IPS-15b (cell line): ENCODE results near the gene KIF3A.
"Not testable (repeated sequence)": the region's sequence is repeated elsewhere in the genome, so short reads cannot be mapped to it uniquely, and the experiment has no call there.

Experiments
- H3K27me3 ChIP-seq: one replicate; pipeline ENCODE4 v1.6.1; 2013; ENCODE audit warnings: low read length; ENCODE audit not compliant: control insufficient read depth, insufficient read depth
- H3K36me3 ChIP-seq: one replicate; pipeline ENCODE4 v1.6.1; 2013; ENCODE audit warnings: low read length; ENCODE audit not compliant: control insufficient read depth, insufficient read depth
- H3K4me1 ChIP-seq: one replicate; pipeline ENCODE4 v1.6.1; 2013; ENCODE audit warnings: mild to moderate bottlenecking, low read length; ENCODE audit not compliant: control insufficient read depth, insufficient read depth
- H3K4me3 ChIP-seq: one replicate; pipeline ENCODE4 v1.5.1; 2013; ENCODE audit warnings: low read depth, low read length
- H3K9ac ChIP-seq: one replicate; pipeline ENCODE4 v1.6.1; 2013; ENCODE audit warnings: low read depth, mild to moderate bottlenecking, low read length
- H3K9me3 ChIP-seq: one replicate; pipeline ENCODE4 v1.6.1; 2013; ENCODE audit warnings: mild to moderate bottlenecking, low read length; ENCODE audit not compliant: control insufficient read depth, insufficient read depth

KIF3A gene

GRCh38 chr5:132733499-132734148 lies 3.7 kb downstream of the KIF3A start:
- H3K9ac ChIP-seq: no peak overlapping the region
- H3K36me3 ChIP-seq: no peaks in the 10 kb centered on the region
- peaks cover 4% of the 10 kb centered on the region for H3K27me3 ChIP-seq

DNA sequence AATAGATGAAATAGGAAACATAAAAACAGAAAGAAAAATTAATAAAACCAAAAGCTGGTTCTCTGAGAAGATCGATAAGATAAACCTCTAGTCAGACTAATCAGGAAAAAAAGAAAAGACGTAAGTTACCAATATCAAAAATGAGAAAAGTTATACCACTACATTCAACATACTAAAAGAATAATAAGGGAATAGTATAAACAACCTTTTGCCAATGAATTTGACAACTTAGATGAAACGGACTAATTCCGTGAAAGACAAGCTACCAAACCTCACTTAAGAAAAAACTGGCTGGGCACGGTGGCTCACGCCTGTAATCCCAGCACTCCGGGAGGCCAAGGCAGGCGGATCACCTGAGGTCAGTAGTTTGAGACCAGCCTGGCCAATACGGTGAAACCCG lies 7.5 kb downstream of the KIF3A start:
- H3K36me3 ChIP-seq: no peaks in the 10 kb centered on the region
- H3K9ac ChIP-seq: no peak overlapping the region
- H3K9me3 ChIP-seq: no peaks in the 10 kb centered on the region
- no peaks in the 10 kb centered on the region for H3K27me3 ChIP-seq
- no peaks in the 10 kb centered on the region for H3K4me1 ChIP-seq
- H3K4me3 ChIP-seq: no peak overlapping the region

More at GRCh38 chr5:132733499-132734148, 3.7 kb downstream of the KIF3A start:
- Histone ChIP-seq H3K4me3 (no peak overlapping the region), H3K4me1 (no peaks in the 10 kb centered on the region), H3K9me3 (no peaks in the 10 kb centered on the region)

DNA sequence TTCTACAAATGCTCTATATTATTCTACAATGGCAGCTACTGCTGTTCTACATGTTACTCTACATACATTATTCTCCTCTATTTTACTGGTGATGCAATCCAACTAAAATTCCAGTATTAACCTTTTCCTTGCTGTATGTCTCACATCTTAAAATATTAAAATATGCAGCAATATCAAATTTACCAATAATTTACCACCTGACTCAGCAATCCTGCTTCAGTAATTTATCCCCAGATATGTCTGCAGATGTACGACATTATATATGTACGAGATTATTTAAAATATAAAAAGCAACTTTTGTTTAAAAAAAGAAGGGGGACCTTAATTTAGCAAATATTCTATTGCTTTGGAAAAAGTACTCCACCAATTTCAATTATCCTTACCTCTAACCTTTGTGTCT lies 11.6 kb downstream of the KIF3A start:
- Histone ChIP-seq H3K4me1 (no peaks in the 10 kb centered on the region), H3K36me3 (no peaks in the 10 kb centered on the region), H3K4me3 (no peak overlapping the region), H3K27me3 (no peaks in the 10 kb centered on the region), H3K9me3 (no peaks in the 10 kb centered on the region), H3K9ac (no peak overlapping the region)

DNA sequence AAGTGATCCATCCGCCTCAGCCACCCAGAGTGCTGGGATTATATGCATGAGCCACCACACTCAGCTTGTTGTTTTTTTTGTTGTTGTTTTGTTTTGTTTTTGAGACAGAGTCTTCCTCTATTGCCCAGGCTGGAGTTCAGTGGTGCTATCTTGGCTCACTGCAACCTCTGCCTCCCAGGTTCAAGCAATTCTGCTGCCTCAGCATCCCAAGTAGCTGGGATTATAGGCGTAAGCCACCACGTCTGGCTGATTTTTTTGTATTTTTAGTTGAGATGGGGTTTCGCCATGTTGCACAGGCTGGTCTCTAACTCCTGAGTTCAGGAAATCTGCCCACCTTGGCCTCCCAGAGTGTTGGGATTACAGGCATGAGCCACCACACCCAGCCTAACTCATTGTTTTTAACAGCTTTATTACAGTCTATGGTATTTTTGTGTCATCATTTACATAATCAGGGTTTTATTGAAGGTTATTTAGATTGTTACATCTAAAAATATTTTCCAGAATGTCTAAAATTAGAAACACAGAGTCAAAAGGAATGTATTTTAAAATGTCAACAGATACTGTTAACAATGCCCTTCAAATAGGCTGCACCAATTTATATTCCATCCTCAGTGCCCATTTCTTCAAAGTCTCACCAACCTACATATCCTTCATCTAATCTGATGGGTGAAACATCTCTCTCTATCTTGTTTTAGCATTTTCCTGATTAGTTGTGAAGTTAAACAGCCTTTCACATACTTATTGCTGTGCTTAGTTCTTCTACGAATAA lies 18.6 kb downstream of the KIF3A start:
- no peaks in the 10 kb centered on the region for H3K36me3 ChIP-seq
- H3K4me1 ChIP-seq: no peaks in the 10 kb centered on the region
- no peak overlapping the region for H3K9ac ChIP-seq
- H3K9me3 ChIP-seq: no peaks in the 10 kb centered on the region
- no peak overlapping the region for H3K4me3 ChIP-seq
- no peaks in the 10 kb centered on the region for H3K27me3 ChIP-seq

GRCh38 chr5:132714456-132715307 lies 22.7 kb downstream of the KIF3A start:
- H3K4me1 ChIP-seq: no peaks in the 10 kb centered on the region
- no peak overlapping the region for H3K9ac ChIP-seq
- no peaks in the 10 kb centered on the region for H3K27me3 ChIP-seq
- no peaks in the 10 kb centered on the region for H3K36me3 ChIP-seq
- no peak overlapping the region for H3K4me3 ChIP-seq
- no peaks in the 10 kb centered on the region for H3K9me3 ChIP-seq

DNA sequence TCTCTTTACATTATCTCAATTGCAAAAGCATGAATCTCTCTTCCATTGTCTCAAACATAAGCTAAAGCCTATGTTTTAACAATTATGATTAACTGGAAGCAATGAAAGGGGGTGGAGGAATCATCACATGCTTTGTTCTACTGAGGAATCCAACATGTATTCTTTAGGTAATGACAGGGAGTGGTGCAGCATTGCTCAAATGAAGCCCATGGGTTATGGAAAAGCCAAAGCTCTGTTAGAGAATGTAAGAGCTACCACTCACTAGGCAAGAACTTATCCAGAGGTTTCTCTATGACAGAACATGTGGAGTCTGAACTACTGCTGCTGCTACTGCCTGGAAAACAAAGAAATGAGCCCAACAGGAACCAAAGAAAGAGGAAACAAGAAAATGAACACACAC lies 28.7 kb downstream of the KIF3A start:
- Histone ChIP-seq H3K9ac (no peak overlapping the region), H3K27me3 (no peaks in the 10 kb centered on the region), H3K36me3 (no peaks in the 10 kb centered on the region), H3K4me3 (no peak overlapping the region), H3K4me1 (no peaks in the 10 kb centered on the region), H3K9me3 (no peaks in the 10 kb centered on the region)

- H3K4me1 ChIP-seq: no peaks in the 10 kb centered on the region
- H3K9me3 ChIP-seq: no peaks in the 10 kb centered on the region
- H3K9ac ChIP-seq: no peak overlapping the region
- H3K36me3 ChIP-seq: no peaks in the 10 kb centered on the region
- H3K27me3 ChIP-seq: no peaks in the 10 kb centered on the region
- no peak overlapping the region for H3K4me3 ChIP-seq
These were observed 32.5 kb downstream of the KIF3A start for GRCh38 chr5:132704875-132705274.

DNA sequence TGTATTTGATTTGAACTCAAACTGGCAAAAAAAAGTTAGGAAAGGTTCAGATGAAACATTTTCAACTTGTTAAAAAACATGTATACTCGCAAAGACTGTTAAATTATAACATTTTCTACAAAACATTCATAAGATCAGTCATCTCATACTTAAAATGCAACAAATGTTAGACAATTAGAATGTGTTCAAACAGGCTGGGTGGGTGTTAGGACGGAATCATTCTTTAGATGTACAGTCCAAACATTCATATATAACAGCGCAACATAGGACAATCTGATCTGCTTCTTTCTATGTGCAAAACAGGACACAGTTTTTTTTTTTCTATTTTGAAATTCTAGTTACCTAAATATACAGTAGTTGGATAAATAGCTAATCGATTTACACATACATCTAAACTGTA lies 41.4 kb downstream of the KIF3A start:
- Histone ChIP-seq H3K27me3 (no peaks in the 10 kb centered on the region), H3K9me3 (no peaks in the 10 kb centered on the region), H3K4me1 (no peaks in the 10 kb centered on the region), H3K4me3 (no peak overlapping the region), H3K9ac (no peak overlapping the region), H3K36me3 (no peaks in the 10 kb centered on the region)

- H3K9ac ChIP-seq: no peak overlapping the region
These were observed 44.7 kb downstream of the KIF3A start for GRCh38 chr5:132692632-132692967.

DNA sequence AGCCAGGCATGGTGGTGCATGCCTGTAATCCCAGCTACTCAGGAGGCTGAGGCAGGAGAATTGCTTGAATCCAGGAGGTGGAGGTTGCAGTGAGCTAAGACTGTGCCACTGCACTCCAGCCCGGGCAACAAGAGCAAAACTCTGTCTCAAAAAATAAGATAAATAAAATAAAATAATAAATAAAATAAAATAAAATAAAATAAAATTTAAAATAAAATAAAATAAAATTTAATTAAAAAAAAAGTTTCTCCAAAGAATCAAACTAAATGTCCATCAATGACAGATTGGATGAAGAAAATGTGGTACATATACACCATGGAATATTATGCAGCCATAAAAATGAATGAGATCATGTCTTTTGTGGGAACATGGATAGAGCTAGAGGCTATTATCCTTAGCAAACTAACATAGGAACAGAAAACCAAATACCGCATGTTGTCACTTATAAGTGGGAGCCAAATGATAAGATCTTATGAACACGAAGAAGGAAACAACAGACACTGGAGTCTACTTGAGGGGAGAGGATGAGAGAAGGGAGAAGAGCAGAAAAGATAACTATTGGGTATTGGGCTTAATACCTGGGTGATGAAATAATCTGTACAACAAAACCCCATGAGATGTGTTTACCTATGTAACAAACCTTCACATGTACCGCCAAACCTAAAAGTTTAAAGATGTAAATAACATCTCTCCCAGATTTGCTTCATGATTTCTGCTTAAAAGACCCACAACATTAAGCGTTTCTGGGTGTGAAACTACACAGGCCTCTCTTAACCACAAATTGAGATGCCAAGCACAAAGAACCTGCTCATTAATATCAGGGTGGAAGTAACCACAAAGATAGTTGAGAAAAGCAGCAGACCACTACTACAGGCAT lies 45.4 kb downstream of the KIF3A start:
- not testable (repeated sequence) for H3K4me1 ChIP-seq, H3K4me3 ChIP-seq, H3K27me3 ChIP-seq, H3K9ac ChIP-seq, H3K36me3 ChIP-seq, H3K9me3 ChIP-seq

More at GRCh38 chr5:132692632-132692967, 44.7 kb downstream of the KIF3A start:
- H3K4me1 ChIP-seq: no peaks in the 10 kb centered on the region
- no peaks in the 10 kb centered on the region for H3K9me3 ChIP-seq
- H3K4me3 ChIP-seq: no peak overlapping the region
- no peaks in the 10 kb centered on the region for H3K27me3 ChIP-seq
- H3K36me3 ChIP-seq: no peaks in the 10 kb centered on the region

- H3K4me1 ChIP-seq: no peaks in the 10 kb centered on the region
- H3K4me3 ChIP-seq: no peak overlapping the region
- H3K36me3 ChIP-seq: no peaks in the 10 kb centered on the region
- H3K9ac ChIP-seq: no peak overlapping the region
- no peaks in the 10 kb centered on the region for H3K9me3 ChIP-seq
- H3K27me3 ChIP-seq: no peaks in the 10 kb centered on the region
These were observed 47.2 kb downstream of the KIF3A start for GRCh38 chr5:132690156-132690555.
